Uterus (tissue), 4 donors: ENCODE data around the gene PLAU. TPM values are rescaled to one million over a fixed set of nuclear protein-coding genes. Genes with fewer than 3 reads are reported as not detected.

Experiments
- DNase-seq, 2 donors: peaks; one replicate each; pipeline ENCODE4 v3.0.0-alpha.2; 2019 to 2020
- H3K27ac ChIP-seq, 2 donors: fragments of 200-600 bp; sonication (generic); 1 replicate in 1 of 2; 2 replicates in 1 of 2; pipeline ENCODE4 v1.5.1; 2016 to 2018
- H3K27me3 ChIP-seq, 2 donors: fragments of 200-600 bp; sonication (generic); one replicate each; pipeline ENCODE4 v1.5.1; 2018 to 2019; ENCODE audit warnings: control low read depth in 1 of 2
- H3K36me3 ChIP-seq, 2 donors: fragments of 200-600 bp; sonication (generic); one replicate each; pipeline ENCODE4 v1.5.1; 2019; ENCODE audit warnings: control low read depth in 1 of 2
- H3K4me1 ChIP-seq, 2 donors: fragments of 200-600 bp; sonication (generic); one replicate each; pipeline ENCODE4 v1.5.1; 2018 to 2019; ENCODE audit warnings: control low read depth in 1 of 2
- H3K4me3 ChIP-seq, 2 donors: fragments of 200-600 bp; sonication (generic); 1 replicate in 1 of 2; 2 replicates in 1 of 2; pipeline ENCODE4 v1.5.1; 2018 to 2019; ENCODE audit warnings: mild to moderate bottlenecking in 1 of 2
- H3K9me3 ChIP-seq, 2 donors: fragments of 200-600 bp; sonication (generic); one replicate each; pipeline ENCODE4 v1.5.1; 2019; ENCODE audit warnings: control low read depth in 1 of 2
- POLR2A ChIP-seq, 2 donors: fragments of 450-650 bp; IDR thresholded peaks; one replicate each; pipeline ENCODE4 v1.6.1; 2016; ENCODE audit warnings: antibody characterized with exemption in 2 of 2, mild to moderate bottlenecking in 1 of 2, moderate library complexity in 1 of 2
- intact Hi-C: fragments of 100-400 bp; cut with DNase I; formaldehyde crosslinking; loops from one replicate; pipeline ENCODE4 v1.15.1; 2023; ENCODE audit warnings: low total_unique reads
- total RNA-seq, 4 donors: library from RNA; depleted of rRNA in 3 of 4; stranded (reverse); fragments of >200 nt in 3 of 4; gene quantifications; one replicate each; pipeline versions ENCODE4 v1.1.0 to v1.2.4, GENCODE V29; 2014 to 2023
- TF ChIP-seq, protein P1 (sequence below), 4 experiments: fragments of 200-600 bp in 2 of 4; fragments of 450-650 bp in 2 of 4; sonication (generic) in 2 of 4; IDR thresholded peaks; one replicate each; pipeline ENCODE4 v1.5.1; 2016 to 2019; ENCODE audit warnings: antibody characterized with exemption in 4 of 4, mild to moderate bottlenecking in 2 of 4, moderate library complexity in 1 of 4
- donor health status: DM: yes; HTN: yes; CAD: no.

The PLAU gene
- total RNA-seq, 4 donors from 2014 or later: 1.8 to 15.3 (median 9.0) TPM

DNA sequence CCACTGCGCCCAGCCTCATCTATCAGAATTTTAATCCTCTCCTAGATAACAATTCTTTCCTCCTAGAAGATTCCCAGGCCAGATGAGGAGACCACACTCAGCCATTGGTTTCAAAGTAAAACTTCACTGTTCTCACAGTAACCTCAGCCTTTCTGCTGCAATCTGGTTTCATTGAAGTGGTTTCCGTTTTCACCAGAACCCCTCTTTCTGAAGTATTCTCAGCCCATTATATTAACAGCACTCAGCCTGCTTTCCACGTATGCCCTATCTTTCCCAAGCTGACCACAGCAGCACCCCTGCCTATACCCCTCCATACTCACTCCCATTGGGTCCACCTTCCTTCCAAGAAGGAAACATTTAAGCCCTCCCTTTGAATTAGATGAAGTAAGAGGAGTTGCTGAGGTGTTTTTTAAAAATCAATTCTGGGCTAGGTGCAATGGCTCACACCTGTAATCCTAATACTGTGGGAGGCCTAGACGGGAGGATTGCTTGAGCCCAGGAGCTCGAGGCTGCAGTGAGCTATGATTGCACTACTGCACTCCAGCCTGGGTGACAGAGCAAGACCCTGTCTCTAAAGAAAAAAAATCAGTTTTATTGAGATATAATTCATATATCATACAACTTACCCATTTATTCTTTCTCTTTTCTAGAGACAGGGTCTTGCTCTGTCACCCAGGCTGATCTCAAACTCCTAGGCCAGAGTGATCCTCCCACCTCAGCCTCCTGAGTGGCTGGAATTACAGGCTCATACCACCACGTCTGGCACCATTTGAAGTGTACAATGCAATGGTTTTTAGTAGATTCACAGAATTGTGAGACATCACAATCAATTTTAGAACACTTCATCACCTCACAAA, 11.3 kb downstream of the PLAU start:
- no peak for DNase-seq
- H3K4me1 ChIP-seq: peaks cover 0 to 9% of the 10 kb centered on the region in 2 donors
- no peak for TF ChIP-seq POLR2A (IDR thresholded peaks at IDR 0.05)
- TF ChIP-seq, protein P1, sequence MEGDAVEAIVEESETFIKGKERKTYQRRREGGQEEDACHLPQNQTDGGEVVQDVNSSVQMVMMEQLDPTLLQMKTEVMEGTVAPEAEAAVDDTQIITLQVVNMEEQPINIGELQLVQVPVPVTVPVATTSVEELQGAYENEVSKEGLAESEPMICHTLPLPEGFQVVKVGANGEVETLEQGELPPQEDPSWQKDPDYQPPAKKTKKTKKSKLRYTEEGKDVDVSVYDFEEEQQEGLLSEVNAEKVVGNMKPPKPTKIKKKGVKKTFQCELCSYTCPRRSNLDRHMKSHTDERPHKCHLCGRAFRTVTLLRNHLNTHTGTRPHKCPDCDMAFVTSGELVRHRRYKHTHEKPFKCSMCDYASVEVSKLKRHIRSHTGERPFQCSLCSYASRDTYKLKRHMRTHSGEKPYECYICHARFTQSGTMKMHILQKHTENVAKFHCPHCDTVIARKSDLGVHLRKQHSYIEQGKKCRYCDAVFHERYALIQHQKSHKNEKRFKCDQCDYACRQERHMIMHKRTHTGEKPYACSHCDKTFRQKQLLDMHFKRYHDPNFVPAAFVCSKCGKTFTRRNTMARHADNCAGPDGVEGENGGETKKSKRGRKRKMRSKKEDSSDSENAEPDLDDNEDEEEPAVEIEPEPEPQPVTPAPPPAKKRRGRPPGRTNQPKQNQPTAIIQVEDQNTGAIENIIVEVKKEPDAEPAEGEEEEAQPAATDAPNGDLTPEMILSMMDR (IDR thresholded peaks at IDR 0.05): no peak
- no peaks in the 10 kb centered on the region for H3K9me3 ChIP-seq
- H3K36me3 ChIP-seq: no peaks in the 10 kb centered on the region
- no peak overlapping the region for H3K27ac ChIP-seq
- H3K27me3 ChIP-seq: no peaks in the 10 kb centered on the region
- no peak overlapping the region for H3K4me3 ChIP-seq
- intact Hi-C loops: no loop called here

DNA sequence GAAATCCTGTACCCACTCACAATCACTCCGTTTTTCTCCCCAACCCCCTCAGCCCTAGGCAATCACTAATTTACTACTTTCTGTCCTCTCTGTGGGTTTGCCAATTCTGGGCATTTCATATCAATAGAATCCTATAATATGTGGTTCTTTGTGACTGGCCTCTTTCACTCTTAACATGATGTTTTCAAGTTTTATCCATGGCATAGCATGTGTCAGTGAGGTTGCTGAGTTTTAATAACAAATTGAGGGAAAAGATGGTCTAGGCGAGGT, 11.9 kb downstream of the PLAU start:
- no peak for DNase-seq
- no peak overlapping the region for H3K4me3 ChIP-seq
- H3K9me3 ChIP-seq: no peaks in the 10 kb centered on the region
- no peaks in the 10 kb centered on the region for H3K27me3 ChIP-seq
- intact Hi-C loops: no loop called here
- H3K4me1 ChIP-seq: peaks cover 0 to 9% of the 10 kb centered on the region in 2 donors
- no peaks in the 10 kb centered on the region for H3K36me3 ChIP-seq
- TF ChIP-seq, protein P1 (IDR thresholded peaks at IDR 0.05): no peak
- TF ChIP-seq POLR2A (IDR thresholded peaks at IDR 0.05): no peak
- H3K27ac ChIP-seq: no peak overlapping the region

DNA sequence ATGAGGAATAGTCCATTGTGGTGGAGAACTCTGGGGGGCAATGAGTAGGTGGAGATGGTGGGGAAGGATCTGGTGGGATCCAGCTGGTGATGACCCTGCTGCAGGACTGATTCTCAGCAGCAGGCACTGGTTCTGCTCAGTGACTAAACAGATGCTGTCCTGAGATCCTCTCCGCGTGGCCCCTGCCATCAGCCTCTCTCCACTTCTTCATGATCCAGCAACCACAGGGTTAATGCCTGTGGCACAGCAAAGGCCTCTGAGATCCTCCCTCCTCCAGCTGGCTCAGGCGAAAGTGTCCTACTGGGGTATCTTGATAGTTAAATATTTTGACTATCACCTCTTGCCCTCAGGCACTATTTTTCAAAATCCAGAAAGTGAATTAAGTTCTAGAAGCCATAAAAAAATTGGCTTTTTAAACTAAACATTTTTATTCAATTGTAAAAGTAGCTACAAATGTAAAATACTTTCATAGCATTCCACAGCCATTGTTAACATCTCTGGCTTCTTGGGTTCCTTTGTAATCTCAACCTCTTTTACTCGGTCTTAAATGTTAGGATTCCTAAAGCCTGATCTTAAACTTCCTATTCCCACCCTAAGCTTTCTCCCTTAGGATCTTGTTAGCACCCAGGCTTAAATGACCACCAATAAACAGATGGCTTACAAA, 13.1 kb downstream of the PLAU start:
- H3K27me3 ChIP-seq: no peaks in the 10 kb centered on the region
- TF ChIP-seq, protein P1 (IDR thresholded peaks at IDR 0.05): no peak
- TF ChIP-seq POLR2A (IDR thresholded peaks at IDR 0.05): no peak
- no peaks in the 10 kb centered on the region for H3K36me3 ChIP-seq
- H3K9me3 ChIP-seq: no peaks in the 10 kb centered on the region
- intact Hi-C loops: no loop called here
- peaks cover 0 to 9% of the 10 kb centered on the region in 2 donors for H3K4me1 ChIP-seq
- H3K4me3 ChIP-seq: no peak overlapping the region
- peak overlapping the region in 1 of 2 donors; percentile 22 for H3K27ac ChIP-seq
- no peak for DNase-seq

DNA sequence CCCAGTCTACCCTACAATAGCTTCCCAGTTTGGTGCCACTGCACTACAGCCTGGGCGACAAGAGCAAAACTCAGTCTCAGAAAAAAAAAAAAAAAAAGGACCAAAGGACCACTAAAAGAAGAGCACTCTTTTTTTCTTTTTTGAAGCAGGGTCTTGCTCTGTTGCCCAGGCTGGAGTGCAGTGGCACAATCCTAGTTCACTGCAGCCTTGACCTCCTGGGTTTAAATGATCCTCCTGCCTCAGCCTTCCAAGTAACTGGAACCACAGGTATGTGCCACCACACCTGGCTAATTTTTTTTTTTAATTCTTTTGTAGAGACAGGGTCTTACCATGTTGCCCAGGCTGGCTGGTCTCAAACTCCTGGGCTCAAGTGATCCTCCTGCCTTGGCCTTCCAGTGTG, 14.0 kb downstream of the PLAU start:
- TF ChIP-seq, protein P1 (IDR thresholded peaks at IDR 0.05): no peak
- TF ChIP-seq POLR2A (IDR thresholded peaks at IDR 0.05): no peak
- H3K9me3 ChIP-seq: no peaks in the 10 kb centered on the region
- H3K36me3 ChIP-seq: no peaks in the 10 kb centered on the region
- intact Hi-C loops: no loop called here
- H3K27ac ChIP-seq: no peak overlapping the region
- no peak for DNase-seq
- no peak overlapping the region for H3K4me3 ChIP-seq
- H3K27me3 ChIP-seq: no peaks in the 10 kb centered on the region
- peaks cover 0 to 3% of the 10 kb centered on the region in 2 donors for H3K4me1 ChIP-seq

DNA sequence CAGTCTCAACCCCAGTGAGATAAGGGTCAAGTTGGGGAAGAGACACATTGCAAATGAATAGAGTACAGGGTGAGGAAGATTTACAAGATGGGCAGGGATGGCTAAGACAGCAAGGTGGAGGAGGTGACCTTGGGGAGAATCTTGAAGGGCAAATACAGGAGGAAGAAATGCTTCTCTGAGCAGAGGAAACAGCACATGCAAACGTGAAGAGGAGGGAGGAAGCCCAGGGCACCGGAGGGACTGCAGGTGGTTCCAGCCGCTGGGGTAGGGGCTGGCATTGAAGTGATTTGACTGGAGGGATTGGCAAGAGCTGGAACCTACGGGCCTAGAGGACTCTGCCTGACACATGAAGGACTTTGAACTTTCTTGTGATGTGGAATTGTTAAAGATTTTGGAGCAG, 14.6 kb downstream of the PLAU start:
- no peak for DNase-seq
- TF ChIP-seq POLR2A (IDR thresholded peaks at IDR 0.05): no peak
- TF ChIP-seq, protein P1 (IDR thresholded peaks at IDR 0.05): no peak
- Histone ChIP-seq H3K27me3 (no peaks in the 10 kb centered on the region), H3K27ac (no peak overlapping the region), H3K4me3 (no peak overlapping the region), H3K4me1 (no peaks in the 10 kb centered on the region), H3K9me3 (no peaks in the 10 kb centered on the region), H3K36me3 (no peaks in the 10 kb centered on the region)
- intact Hi-C loops: no loop called here
